Femur (tissue), 1 donor: Measurements from ENCODE around the gene POLR2F.
"Not testable (repeated sequence)": the region's sequence is repeated elsewhere in the genome, so short reads cannot be mapped to it uniquely, and the experiment has no call there.

Source experiments
- DNase-seq: peaks from one replicate; pipeline ENCODE4 v3.0.0-alpha.2; 2017

The POLR2F gene

GRCh38 chr22:37925767-37926166, 27.7 kb upstream of the POLR2F start:
- DNase-seq = no peak

DNA sequence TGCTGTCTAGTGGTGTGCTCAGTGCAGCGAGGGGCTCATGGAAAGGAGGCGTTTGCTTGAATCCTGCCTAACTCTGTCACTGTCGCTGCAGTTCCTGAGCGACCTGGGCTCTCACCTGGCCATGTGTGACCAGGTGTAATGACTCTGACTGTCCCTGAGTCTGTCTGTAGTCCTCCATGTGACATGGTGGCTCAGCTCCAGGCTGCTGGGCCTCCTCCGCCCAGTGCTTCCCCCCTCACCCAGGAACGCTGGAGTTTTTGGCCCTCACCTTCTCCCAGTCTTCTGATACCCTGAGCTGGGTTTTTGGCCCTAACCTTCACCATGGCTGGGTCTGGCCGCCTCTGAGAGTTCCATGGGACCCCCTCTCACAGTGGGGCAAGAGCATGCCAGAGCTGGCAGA, 27.1 kb upstream of the POLR2F start:
- DNase-seq = no peak

- no peak for DNase-seq
Observed at GRCh38 chr22:37926771-37927636, 26.5 kb upstream of the POLR2F start.

GRCh38 chr22:37927637-37927936, 25.9 kb upstream of the POLR2F start:
- DNase-seq = no peak

- DNase-seq = no peak
Observed at GRCh38 chr22:37929390-37929789, 24.1 kb upstream of the POLR2F start.

- no peak for DNase-seq
Observed at GRCh38 chr22:37930270-37930951, 23.1 kb upstream of the POLR2F start.

GRCh38 chr22:37930952-37931440, 22.5 kb upstream of the POLR2F start:
- no peak for DNase-seq

GRCh38 chr22:37931893-37932389, 21.6 kb upstream of the POLR2F start:
- no peak for DNase-seq

DNA sequence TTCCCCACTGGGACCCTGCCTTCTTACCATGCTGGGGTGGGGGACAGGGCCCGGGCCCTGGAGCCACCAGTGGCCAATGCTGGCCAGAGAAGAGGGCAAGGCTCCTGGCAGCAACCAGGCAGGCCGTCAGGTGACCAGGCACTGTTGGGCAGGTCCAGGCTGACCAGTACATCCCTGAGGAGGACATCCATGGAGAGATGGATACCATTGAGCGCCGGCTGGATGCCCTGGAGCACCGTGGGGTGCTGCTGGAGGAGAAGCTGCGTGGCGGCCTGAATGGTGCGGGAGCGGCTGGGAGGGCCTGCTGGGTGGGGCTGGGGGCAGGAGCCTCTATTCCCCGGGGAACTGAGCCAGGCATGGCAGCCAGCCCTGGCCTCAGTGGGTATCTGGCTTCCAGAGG, 21.1 kb upstream of the POLR2F start:
- DNase-seq = no peak

- DNase-seq = no peak
Observed at GRCh38 chr22:37932821-37933578, 20.5 kb upstream of the POLR2F start.

GRCh38 chr22:37933711-37934376, 19.7 kb upstream of the POLR2F start:
- DNase-seq = peak; percentile 90

DNA sequence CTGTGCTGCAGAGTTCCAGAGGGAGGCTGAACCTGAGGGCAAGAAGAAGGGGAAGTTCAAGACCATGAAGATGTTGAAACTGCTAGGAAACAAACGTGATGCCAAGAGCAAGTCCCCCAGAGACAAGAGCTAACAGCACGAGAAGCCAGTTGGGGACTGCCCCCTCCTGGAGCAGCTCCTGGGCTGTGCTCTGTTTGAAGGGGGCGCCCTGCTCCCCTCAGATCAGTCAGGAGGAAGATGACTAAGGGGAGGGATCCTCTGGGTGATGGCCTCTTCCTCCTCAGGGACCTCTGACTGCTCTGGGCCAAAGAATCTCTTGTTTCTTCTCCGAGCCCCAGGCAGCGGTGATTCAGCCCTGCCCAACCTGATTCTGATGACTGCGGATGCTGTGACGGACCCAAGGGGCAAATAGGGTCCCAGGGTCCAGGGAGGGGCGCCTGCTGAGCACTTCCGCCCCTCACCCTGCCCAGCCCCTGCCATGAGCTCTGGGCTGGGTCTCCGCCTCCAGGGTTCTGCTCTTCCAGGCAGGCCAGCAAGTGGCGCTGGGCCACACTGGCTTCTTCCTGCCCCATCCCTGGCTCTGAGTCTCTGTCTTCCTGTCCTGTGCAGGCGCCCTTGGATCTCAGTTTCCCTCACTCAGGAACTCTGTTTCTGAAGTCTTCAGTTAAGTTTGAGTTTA, 12.7 kb upstream of the POLR2F start:
- DNase-seq = no peak

DNA sequence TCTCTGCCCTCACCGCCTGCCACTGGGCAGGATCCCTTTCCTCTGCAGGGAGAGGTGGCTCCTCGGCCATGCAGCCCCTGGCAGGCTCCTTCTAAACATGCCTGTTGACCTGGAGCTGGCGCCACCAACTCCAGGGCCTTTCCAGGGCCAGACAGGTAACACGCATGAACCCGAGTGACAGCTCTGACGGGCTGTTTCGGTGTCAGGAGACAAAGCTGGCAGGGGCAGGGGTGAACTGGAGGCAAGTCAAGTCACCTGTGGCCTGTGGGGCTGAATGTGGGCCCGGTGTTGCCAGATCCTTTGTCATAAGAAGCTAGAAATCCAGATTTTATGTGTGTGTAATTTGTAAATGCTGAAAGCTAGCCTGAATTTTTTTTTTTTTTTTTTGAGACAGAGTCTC, 11.4 kb upstream of the POLR2F start:
- no peak for DNase-seq

DNA sequence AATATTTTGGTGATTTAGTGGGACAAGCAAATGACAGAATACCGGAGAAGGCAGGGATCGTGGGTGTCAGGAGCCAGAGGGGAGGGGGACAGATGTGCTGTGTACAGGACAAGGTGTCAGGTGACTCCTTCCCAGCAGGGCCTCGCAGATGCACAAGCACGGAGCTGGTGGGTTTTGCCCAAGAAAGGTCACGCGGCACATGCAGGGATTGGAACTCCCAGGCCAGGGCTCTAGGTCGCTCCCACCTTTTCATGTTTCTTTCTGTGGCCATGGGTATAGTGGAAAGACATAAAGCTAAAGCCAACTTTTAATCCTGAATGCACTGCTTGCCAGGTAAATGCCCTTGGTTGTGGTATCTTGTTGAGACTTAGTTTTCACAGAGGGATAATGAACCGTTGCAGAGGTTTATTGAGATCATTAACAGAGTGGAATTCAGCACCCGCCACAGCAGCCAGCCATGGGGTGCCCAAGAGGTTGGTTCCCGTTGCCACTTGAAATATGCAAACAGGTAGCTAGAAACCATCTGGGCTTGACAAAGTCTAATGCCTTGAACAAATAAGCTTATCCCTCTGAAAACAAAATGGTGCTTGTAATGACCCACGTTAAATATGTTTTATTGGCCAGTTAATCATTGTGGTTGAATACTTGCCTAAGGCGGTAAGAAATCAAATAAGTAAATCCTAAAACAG, 10.2 kb upstream of the POLR2F start:
- no peak for DNase-seq

- DNase-seq = no peak
Observed at GRCh38 chr22:37943825-37944198, 9.7 kb upstream of the POLR2F start.

GRCh38 chr22:37944423-37944822, 9.1 kb upstream of the POLR2F start:
- not testable (repeated sequence) for DNase-seq

DNA sequence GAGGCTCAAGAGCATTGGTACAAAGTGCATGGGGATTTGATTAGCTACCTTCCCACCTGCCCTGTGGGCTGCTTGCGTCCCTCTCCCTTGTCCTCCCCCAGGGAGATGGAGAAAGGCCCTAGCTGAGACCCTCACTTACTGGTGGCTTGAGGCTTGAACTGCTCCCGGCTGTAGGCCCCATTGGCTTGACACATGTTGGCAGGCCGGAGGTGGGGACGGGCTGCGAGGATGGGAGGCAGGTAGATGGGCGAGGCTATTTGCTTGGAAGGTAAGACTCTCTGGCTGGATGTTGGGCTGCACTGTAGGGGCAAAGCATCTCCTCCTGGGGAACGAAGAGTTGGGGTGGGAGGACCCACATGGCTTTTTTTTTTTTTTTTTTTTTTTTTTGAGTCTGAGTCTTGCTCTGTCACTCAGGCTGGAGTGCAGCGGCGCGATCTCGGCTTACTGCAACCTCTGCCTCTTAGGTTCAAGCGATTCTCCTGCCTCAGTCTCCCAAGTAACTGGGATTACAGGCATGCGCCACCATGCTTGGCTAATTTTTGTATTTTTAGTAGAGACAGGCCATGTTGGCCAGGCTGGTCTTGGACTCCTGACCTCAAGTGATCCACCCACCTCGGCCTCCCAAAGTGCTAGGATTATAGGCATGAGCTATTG, 6.2 kb upstream of the POLR2F start:
- DNase-seq = not testable (repeated sequence)

GRCh38 chr22:37951305-37951704, 2.2 kb upstream of the POLR2F start:
- no peak for DNase-seq

- DNase-seq = not testable (repeated sequence)
Observed at GRCh38 chr22:37952629-37953028, 870 bp upstream of the POLR2F start.

DNA sequence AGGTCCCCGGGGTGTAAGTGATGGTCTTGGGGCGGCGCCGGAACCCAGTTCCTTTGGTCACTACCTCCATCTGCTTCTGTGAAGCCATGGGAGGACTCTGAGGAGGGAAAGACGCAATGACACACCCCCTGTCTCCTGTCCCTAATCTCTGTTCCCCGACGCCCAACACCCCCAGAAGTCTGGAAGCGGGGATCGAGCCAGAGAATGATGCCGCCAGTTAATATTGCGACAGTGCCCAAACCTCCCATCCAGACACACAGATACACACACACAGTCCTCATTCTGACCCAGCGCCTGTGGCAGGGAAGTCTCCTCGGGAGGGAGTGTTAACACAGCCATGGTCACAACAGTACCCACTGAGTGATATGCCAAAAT, 450 bp upstream of the POLR2F start:
- DNase-seq = peak; percentile 39

DNA sequence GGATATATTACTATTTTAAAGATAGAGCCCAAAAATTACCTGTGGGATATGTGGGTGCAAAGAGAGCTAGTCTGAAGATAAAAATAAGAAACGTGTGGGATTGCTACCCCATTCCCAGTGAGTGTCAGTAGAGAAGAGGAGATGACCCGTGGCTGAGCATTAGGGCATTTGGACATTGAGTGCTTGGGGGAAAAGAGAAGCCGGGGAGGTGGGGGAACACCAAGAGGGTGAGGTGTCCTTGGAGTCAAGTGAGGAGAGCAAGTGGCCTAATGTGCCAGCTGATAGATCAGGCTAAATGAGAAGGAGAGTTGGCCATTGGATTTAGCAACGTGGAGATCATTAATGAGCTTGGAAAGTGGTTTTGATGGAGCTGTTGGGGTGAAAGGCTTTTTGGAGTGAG, 1.2 kb downstream of the POLR2F start:
- no peak for DNase-seq
